ENCODE results near the gene RPS17.
"Not testable (repeated sequence)": the region's sequence is repeated elsewhere in the genome, so short reads cannot be mapped to it uniquely, and the experiment has no call there.

DNA sequence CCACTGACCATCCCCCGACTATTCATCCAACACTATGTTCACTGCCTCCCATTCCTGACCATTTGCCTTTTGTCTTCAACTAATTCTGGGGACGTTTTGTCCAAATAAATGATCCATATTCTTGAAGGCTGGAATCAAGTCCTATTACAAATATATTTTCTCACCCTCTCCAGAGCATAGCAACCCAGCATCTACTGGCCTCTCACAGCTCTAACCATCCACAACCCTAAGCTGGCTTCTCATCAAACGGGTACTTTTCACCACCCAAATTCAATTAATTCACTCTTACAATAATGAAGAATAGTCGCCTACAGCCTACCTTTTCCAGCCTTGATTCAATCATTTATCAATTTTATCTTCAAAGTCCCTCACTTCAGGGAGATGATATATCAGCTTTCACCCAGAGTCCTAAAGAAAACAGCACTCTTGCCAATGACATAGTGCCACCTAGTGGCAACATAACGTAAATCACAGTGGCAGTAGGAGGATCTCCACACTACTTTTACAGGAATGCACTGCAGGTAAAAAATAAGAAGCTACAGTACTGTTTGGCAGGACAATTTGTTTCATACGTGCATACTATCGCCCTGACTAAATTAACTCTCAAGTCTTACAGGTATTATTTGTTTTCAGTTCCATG lies 37.4 kb downstream of the RPS17 start:
- TF ChIP-seq, protein P1, sequence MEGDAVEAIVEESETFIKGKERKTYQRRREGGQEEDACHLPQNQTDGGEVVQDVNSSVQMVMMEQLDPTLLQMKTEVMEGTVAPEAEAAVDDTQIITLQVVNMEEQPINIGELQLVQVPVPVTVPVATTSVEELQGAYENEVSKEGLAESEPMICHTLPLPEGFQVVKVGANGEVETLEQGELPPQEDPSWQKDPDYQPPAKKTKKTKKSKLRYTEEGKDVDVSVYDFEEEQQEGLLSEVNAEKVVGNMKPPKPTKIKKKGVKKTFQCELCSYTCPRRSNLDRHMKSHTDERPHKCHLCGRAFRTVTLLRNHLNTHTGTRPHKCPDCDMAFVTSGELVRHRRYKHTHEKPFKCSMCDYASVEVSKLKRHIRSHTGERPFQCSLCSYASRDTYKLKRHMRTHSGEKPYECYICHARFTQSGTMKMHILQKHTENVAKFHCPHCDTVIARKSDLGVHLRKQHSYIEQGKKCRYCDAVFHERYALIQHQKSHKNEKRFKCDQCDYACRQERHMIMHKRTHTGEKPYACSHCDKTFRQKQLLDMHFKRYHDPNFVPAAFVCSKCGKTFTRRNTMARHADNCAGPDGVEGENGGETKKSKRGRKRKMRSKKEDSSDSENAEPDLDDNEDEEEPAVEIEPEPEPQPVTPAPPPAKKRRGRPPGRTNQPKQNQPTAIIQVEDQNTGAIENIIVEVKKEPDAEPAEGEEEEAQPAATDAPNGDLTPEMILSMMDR (IDR thresholded peaks at IDR 0.05), result not testable (repeated sequence)
- TF ChIP-seq POLR2A (IDR thresholded peaks at IDR 0.05), result not testable (repeated sequence)

All from lower leg skin (tissue), 3 donors.